GM21381 (cell line): ENCODE data around the gene SHLD1.
A peak's percentile ranks its signal among the peaks of the same experiment; 100 is the strongest.

Experiments
- ATAC-seq: cut with Tn5 transposase; IDR thresholded peaks from one replicate; pipeline ENCODE4 v1.9.1; 2021; ENCODE audit warnings: mild to moderate bottlenecking, moderate library complexity; ENCODE audit not compliant: unreplicated experiment

The SHLD1 gene

DNA sequence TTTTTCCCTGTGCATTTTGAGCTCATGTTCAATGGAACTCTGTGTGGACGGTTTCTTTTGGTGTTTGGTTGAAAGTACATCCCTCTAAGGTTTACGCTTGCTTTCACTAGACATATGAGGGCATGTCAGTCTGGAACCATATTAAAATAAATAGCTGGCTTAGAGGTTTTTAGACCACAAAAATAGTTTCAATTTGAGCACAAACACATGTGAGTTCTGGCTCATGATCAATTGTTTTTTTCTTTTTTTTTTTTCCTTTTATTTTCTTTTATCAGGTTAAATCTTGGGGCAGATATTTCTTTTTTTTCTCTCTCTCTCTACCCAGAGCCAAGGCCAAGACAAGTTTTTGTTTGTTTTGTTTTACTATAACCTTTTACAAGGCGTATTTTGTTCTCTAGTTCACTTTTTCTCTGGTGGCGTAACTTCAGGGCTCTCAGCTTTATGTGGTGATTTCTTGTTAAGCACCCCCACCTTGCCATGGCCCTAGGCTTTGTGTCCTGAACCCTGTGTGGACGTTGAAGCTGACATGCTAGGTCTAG is 92.9 kb downstream of the SHLD1 start:
- peak; percentile 66 for ATAC-seq

GRCh38 chr20:5844063-5844681 is 94.0 kb downstream of the SHLD1 start:
- peak; percentile 69 for ATAC-seq

GRCh38 chr20:5845681-5846615 is 95.7 kb downstream of the SHLD1 start:
- no peak for ATAC-seq

GRCh38 chr20:5848711-5849505 is 98.7 kb downstream of the SHLD1 start:
- no peak for ATAC-seq

- ATAC-seq, result no peak
Measured at GRCh38 chr20:5855939-5856338, 105.7 kb downstream of the SHLD1 start.

- ATAC-seq, result no peak
Measured at GRCh38 chr20:5859608-5860007, 109.4 kb downstream of the SHLD1 start.

GRCh38 chr20:5862703-5863039 is 112.5 kb downstream of the SHLD1 start:
- ATAC-seq, result no peak

GRCh38 chr20:5863040-5863833 is 113.0 kb downstream of the SHLD1 start:
- ATAC-seq, result no peak

- ATAC-seq, result no peak
Measured at GRCh38 chr20:5864428-5864827, 114.2 kb downstream of the SHLD1 start.

DNA sequence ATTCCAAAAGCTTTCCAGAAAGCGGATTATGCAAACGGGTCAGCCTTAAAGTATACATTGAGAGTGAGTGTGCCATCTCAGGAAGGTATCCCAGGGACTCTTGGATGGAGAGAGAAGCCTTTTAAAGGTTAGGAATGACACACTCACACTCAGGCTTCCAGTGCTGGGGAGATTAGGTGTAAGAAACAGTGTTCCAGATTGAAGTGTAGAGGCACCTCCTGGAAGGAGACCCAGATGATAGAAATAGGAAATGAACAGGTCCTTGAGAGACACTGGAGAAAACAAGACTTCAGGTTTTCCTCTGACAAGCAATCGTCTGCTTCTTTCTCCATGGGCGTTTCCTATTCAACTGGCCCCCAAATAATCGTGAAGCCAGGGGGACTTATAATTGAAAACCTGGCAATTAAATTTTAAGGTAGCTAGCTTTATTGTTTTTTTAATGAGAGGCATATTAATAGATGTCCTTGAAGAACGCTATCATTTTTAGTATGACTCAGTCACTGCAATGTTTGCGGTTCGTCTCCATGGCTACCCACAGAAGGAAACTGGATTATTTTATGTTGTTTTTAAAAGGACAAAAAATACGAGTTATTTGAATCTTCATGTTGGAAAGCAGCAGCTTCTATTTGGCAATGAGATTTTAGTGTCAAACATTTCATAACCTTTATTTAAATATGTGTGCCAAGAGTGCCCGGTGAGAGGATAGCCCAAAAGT is 114.8 kb downstream of the SHLD1 start:
- ATAC-seq, result no peak

DNA sequence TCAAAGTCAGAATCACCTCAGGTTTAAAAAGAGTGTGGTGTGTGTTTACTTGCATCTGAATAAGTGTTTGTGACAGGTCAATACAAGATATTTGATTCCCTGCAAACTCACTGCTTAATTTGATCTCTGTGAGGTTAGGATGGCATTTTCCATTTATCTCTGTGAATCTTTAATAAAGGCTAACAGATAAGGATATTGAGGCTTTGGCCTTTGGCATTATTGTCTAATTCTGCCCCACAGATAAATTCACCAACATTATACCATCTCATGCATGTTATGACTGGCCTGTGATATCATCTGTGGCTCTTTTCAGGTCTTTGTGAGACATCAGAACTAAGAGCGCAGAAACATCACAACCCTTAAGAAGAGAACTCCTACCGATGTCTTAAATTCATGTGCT is 115.4 kb downstream of the SHLD1 start:
- ATAC-seq, result no peak

DNA sequence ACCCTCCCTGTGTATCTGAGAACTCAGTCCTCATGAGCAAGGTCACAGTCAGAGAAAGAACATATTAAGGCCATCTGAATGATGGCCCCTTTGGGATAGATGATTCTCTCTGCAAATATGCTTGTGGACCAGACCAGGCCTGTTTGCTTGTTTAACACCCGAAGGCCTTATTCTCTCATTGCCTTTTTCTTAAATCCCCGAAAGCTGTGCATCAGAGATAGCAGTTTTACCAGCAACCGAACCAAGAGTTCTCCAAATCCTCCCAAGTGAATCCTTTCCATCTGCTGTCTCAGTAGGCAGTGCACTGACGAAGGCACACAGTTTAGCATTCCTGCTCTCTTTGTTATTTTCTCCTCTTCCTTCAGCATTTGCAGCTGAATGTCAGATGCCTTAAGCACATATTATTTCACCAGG is 120.4 kb downstream of the SHLD1 start:
- no peak for ATAC-seq

DNA sequence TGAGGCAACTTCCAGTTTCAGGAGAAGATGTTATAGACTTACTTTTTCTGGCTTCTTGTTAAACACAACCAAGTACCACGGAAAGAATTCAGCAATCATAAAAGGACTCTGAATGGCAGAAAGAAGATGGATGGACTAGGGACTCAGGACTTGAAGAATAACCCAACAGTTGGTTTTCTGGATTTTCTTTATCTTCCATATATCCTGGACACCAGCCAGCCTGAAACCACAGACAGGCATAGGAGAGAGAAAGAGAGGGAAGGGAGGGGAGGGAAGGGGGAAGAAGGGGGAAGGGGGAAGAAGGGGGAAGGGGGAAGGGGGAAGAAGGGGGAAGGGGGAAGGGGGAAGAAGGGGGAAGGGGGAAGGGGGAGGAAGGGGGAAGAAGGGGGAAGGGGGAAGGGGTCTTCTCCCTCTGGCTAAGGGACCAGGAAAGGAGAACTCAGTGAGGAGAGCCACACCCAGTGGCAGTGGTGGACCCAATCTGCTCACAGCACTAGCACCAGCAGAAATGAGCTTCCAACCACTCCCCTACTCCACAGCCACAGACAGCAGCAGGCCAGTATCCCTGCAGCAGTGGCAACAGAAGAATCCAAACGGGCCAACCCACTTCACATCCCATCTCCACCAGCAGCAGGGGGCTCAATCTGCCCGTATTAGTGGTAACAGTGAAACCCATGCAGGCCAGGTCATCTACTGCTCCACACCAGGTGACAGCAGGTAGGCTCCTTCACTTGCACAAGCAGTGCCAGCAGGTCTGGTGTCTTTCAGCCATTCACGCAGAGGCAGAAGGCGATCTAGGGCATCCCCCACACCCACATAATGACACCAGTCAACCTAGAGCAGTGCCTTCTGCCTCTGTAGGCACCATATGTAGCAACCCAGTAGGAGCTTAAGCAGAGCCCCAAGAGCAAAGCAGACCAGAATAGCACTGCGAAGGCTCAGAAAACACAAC is 121.5 kb downstream of the SHLD1 start:
- ATAC-seq, result no peak

- no peak for ATAC-seq
Measured at GRCh38 chr20:5877128-5877527, 126.9 kb downstream of the SHLD1 start.

DNA sequence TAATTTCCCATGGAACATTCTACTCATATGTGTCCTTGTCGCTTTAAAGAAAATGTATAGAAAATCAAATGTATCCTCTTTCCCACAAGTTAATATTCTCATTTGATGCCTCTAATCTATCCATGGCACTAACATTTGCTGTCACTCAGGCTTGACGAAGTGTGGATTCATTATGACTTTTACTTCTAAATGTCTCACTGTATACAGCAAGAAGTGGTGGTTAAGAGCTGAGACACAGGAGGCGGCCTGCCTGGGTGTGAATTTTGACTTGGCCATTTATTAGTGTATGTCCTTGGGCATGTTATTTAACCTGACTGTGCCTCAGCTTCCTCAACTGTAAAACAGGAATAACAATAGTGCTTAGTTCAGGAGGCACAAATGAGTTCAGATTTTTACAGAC is 130.1 kb downstream of the SHLD1 start:
- no peak for ATAC-seq

GRCh38 chr20:5881703-5882102 is 131.5 kb downstream of the SHLD1 start:
- ATAC-seq, result no peak

DNA sequence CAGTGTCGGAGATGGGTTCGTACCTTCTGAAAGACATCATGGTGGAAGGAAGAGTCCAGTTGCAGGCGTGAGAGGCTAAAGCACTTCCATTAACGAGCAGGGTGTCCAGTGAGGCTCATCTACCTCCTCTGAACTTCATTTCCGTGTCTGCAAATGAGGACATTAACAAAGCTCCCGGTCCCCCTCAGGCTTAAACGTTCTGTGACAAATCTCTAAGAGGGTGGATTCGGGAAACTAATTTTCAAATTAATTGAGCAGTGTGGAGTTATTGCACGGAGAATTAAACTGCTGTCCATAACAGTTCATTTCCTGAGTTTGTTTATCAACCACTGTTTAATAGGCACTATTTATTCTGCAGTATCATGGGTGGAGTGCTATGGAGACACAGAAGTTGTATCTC is 132.0 kb downstream of the SHLD1 start:
- no peak for ATAC-seq

- no peak for ATAC-seq
Measured at GRCh38 chr20:5884465-5885335, 134.5 kb downstream of the SHLD1 start.
